Smooth muscle cell (in vitro differentiated cells): ENCODE data around the gene GAPDHS. TPM values are rescaled to one million over a fixed set of nuclear protein-coding genes. Genes with fewer than 3 reads are reported as not detected.

Experiments used
- DNase-seq: peaks from one replicate; lab custom pipeline; 2025; ENCODE audit not compliant: unreplicated experiment; lab: John Stamatoyannopoulos, UW
- H2AFZ ChIP-seq: fragments of 200-600 bp; sonication (generic); 2 replicates; pipeline ENCODE4 v1.6.0; 2016; ENCODE audit warnings: antibody characterized with exemption, low read depth, mild to moderate bottlenecking
- H3F3A ChIP-seq: fragments of 200-600 bp; sonication (generic); 2 replicates; pipeline ENCODE4 v1.6.0; 2017; ENCODE audit warnings: antibody characterized with exemption, low read depth
- H3K27ac ChIP-seq: fragments of 200-600 bp; sonication (generic); 2 replicates; pipeline ENCODE4 v1.5.1; 2016; ENCODE audit warnings: low read depth, mild to moderate bottlenecking
- H3K27me3 ChIP-seq: fragments of 200-600 bp; sonication (generic); 2 replicates; pipeline ENCODE4 v1.6.1; 2016; ENCODE audit warnings: low read depth, mild to moderate bottlenecking
- H3K36me3 ChIP-seq: fragments of 200-600 bp; sonication (generic); 2 replicates; pipeline ENCODE4 v1.5.1; 2016; ENCODE audit warnings: low read depth
- H3K4me1 ChIP-seq: fragments of 200-600 bp; sonication (generic); 2 replicates; pipeline ENCODE4 v1.5.1; 2016; ENCODE audit warnings: low read depth
- H3K4me2 ChIP-seq: fragments of 200-600 bp; sonication (generic); 2 replicates; pipeline ENCODE4 v1.6.0; 2016; ENCODE audit warnings: mild to moderate bottlenecking
- H3K4me3 ChIP-seq: fragments of 200-600 bp; sonication (generic); 2 replicates; pipeline ENCODE4 v1.5.1; 2016; ENCODE audit warnings: mild to moderate bottlenecking
- H3K79me2 ChIP-seq: fragments of 200-600 bp; sonication (generic); 2 replicates; pipeline ENCODE4 v1.6.0; 2016; ENCODE audit warnings: low read depth, mild to moderate bottlenecking
- H3K9ac ChIP-seq: fragments of 200-600 bp; sonication (generic); 2 replicates; pipeline ENCODE4 v1.6.0; 2016; ENCODE audit warnings: low read depth
- H3K9me3 ChIP-seq: fragments of 200-600 bp; sonication (generic); replicated peaks from 2 replicates; pipeline ENCODE4 v1.5.1; 2016; ENCODE audit warnings: low read depth
- H4K20me1 ChIP-seq: fragments of 200-600 bp; sonication (generic); 2 replicates; pipeline ENCODE4 v1.6.0; 2016; ENCODE audit warnings: low read depth
- CTCF ChIP-seq: fragments of 200-600 bp; sonication (generic); IDR thresholded peaks from 2 replicates; pipeline ENCODE4 v1.5.1; 2017; ENCODE audit warnings: borderline replicate concordance, mild to moderate bottlenecking, antibody characterized with exemption; ENCODE audit not compliant: insufficient read depth, poor library complexity, severe bottlenecking
- whole genome bisulfite sequencing: methylation state at CpG from one replicate; pipeline ENCODE4 v1.1.7; 2016; ENCODE audit warnings: low lambda C conversion rate; 5-methylcytosine and 5-hydroxymethylcytosine counted together
- polyA plus RNA-seq: library from polyadenylated mRNA; unstranded; fragments of >200 nt; fragmentation: Nextera tagmentation; extraction: Ambion mirVana; gene quantifications from 2 replicates; pipeline ENCODE4 v1.2.1, GENCODE V29; 2016
- total RNA-seq: library from RNA; depleted of rRNA; stranded (reverse); fragments of >200 nt; gene quantifications from 2 replicates; pipeline ENCODE4 v1.2.3, GENCODE V29; 2014

The GAPDHS gene
- total and polyA plus RNA-seq, 2 experiments from 2014 or later = 0.16 TPM; not detected in 1

GRCh38 chr19:35559281-35559659 is 26.0 kb downstream of the GAPDHS start:
- 87% methylated on average over 11 of the region's 11 CpGs for WGBS
- Histone ChIP-seq H3F3A (no peaks in the 10 kb centered on the region), H3K79me2 (no peaks in the 10 kb centered on the region), H3K4me3 (no peak overlapping the region), H3K27ac (no peak overlapping the region), H3K27me3 (peaks cover 54% of the 10 kb centered on the region), H3K4me1 (peaks cover 3% of the 10 kb centered on the region), H3K4me2 (no peak overlapping the region), H3K9ac (no peak overlapping the region), H4K20me1 (no peaks in the 10 kb centered on the region), H3K36me3 (no peaks in the 10 kb centered on the region), H3K9me3 (no peaks in the 10 kb centered on the region), H2AFZ (no peak overlapping the region)
- TF ChIP-seq CTCF = no peak
- no peak for DNase-seq

GRCh38 chr19:35559781-35560180 is 26.5 kb downstream of the GAPDHS start:
- TF ChIP-seq CTCF = no peak
- H2AFZ ChIP-seq = no peak overlapping the region
- H4K20me1 ChIP-seq = no peaks in the 10 kb centered on the region
- no peaks in the 10 kb centered on the region for H3F3A ChIP-seq
- peaks cover 54% of the 10 kb centered on the region for H3K27me3 ChIP-seq
- WGBS = 90% methylated on average over 23 of the region's 23 CpGs
- H3K4me2 ChIP-seq = no peak overlapping the region
- no peak for DNase-seq
- no peaks in the 10 kb centered on the region for H3K79me2 ChIP-seq
- H3K9ac ChIP-seq = no peak overlapping the region
- H3K4me1 ChIP-seq = peaks cover 3% of the 10 kb centered on the region
- H3K36me3 ChIP-seq = no peaks in the 10 kb centered on the region
- H3K9me3 ChIP-seq = no peaks in the 10 kb centered on the region
- H3K4me3 ChIP-seq = no peak overlapping the region
- no peak overlapping the region for H3K27ac ChIP-seq

- Histone ChIP-seq H2AFZ (no peak overlapping the region), H3K36me3 (no peaks in the 10 kb centered on the region), H3F3A (no peaks in the 10 kb centered on the region), H3K4me1 (peaks cover 3% of the 10 kb centered on the region), H3K4me2 (no peak overlapping the region), H4K20me1 (no peaks in the 10 kb centered on the region), H3K9me3 (no peaks in the 10 kb centered on the region), H3K27ac (no peak overlapping the region), H3K9ac (no peak overlapping the region), H3K27me3 (peaks cover 54% of the 10 kb centered on the region), H3K4me3 (no peak overlapping the region), H3K79me2 (no peaks in the 10 kb centered on the region)
- WGBS = 96% methylated on average over 14 of the region's 18 CpGs
- no peak for DNase-seq
- TF ChIP-seq CTCF = no peak
These were observed 27.0 kb downstream of the GAPDHS start for GRCh38 chr19:35560271-35560670.

- 85% methylated on average over 5 of the region's 6 CpGs for WGBS
- Histone ChIP-seq H3K9me3 (no peaks in the 10 kb centered on the region), H3K9ac (no peak overlapping the region), H3K27ac (no peak overlapping the region), H3F3A (no peaks in the 10 kb centered on the region), H3K27me3 (peaks cover 54% of the 10 kb centered on the region), H3K79me2 (no peaks in the 10 kb centered on the region), H3K4me2 (no peak overlapping the region), H3K4me3 (no peak overlapping the region), H3K4me1 (peaks cover 3% of the 10 kb centered on the region), H2AFZ (no peak overlapping the region), H4K20me1 (no peaks in the 10 kb centered on the region), H3K36me3 (no peaks in the 10 kb centered on the region)
- no peak for TF ChIP-seq CTCF
- DNase-seq = no peak
These were observed 27.4 kb downstream of the GAPDHS start for GRCh38 chr19:35560677-35561076.
